HG02970 (cell line): ENCODE results near the gene C2orf66.

Source experiments
- ATAC-seq: cut with Tn5 transposase; IDR thresholded peaks from one replicate; pipeline ENCODE4 v1.9.1; 2021; ENCODE audit warnings: mild to moderate bottlenecking, moderate library complexity, moderate number of reproducible peaks; ENCODE audit not compliant: unreplicated experiment, low FRiP score

C2orf66 gene

DNA sequence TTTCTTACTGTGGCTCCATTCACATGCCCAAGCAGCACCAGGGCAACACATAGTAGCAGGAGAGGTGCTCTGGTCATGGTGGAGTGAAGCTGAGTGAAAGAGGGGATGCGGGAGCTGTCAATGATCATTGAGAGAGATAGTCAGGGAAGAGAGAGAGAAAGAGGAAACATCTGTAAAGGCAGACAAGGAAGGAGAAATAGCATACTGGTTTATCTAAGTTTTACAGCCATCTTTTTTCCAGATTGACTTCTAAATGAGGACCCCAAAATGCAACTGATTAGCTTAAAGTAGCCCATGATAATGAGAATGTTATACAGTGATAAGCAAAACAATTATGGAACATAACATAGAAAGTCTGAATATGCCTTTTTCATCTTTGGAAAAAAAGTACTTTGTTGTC lies at the start of gene C2orf66:
C2orf66 (minus strand) TSS at position 96 of the 400 bp plus-strand sequence; CDS start at position 77, 19 bp downstream.
- no peak for ATAC-seq

DNA sequence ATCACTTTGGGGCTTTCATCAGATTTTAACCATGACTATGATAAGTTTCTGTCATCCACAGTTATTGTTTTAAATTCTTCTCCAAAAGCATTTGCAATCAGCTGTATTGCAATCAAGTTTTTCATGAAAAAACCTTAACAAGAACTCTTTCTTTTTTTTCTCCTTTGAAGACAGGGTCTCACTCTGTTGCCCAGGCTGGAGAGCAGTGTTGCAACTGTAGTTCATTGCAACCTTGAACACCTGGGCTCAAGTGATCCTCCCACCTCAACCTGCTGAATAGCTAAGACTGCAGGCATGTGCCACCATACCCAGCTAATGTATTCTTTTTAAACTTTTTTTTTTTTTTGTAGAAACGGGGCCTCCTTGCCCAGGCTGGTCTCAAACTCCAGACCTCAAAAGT lies 45.5 kb upstream of the C2orf66 start:
- ATAC-seq = no peak

DNA sequence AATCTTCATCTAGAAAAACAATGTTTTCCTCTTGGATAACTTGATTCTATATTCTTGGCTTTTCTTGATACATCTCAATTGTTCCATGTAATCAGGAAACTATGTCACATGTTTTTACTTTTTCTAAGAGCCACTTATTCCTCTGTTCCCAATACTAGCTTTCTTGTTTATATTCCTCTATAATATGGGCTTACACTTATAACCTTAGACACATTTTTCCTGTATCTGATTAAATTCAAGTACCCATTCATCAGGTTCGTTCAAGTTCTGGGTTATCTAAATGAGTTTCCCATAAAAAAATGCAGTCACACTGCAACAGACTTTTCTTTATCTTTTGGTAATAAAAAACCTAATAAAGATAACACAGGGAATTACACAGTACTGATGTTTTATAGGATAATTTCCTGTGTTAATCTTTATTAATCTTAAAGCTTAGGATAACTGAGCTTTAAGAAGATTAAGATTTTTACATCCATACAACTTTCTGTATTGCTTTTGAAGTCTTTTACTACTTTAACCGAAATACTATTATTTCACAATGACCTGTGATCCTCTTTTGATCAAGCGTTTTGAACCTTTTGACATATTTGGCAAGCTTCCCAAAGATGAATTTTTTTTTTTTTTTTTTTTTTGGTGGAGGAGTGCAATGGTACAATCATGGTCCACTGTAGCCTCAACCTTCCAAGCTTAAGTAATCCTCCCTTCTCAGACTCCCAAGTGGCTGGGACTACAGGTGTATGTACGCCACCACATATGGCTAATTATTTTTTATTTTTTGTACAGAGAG lies 44.3 kb upstream of the C2orf66 start:
- ATAC-seq = no peak

DNA sequence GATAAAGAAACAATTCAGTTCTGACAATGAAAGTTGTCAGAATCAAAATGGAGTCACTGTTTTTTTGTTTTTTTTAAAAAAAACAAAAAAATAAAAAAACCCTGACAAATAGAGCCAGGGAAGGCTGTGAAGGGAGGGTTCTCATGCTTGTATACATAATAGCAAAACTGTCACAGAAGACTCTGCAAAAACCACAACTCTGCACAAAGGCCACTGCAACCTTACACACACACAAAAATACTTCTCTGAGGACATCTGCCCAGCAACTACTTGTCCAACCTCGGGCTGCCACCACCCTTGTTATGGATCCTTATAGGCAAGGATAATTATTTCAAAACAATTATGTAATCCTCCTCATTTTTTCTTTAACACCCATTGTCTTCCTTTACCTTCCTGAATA lies 41.9 kb upstream of the C2orf66 start:
- ATAC-seq = no peak

DNA sequence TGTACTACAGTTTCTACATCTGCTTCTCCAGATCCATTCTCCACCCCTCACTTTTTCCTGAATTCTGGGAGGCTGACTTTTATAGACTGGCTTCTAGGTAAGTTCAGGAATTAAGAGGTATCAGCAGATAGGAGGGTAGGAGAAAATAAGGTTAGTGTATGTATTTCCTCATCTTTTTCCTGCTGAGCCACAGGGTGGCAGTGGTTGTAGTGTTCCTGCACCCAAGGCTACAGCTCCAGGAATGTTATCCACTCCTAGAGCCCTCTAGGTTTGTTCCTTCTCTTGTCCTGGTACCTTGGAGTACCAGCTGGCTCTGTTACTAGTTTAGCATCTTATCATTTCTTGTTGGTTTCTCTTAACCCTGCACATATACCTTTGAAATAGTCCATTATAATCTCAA lies 40.7 kb upstream of the C2orf66 start:
- no peak for ATAC-seq

DNA sequence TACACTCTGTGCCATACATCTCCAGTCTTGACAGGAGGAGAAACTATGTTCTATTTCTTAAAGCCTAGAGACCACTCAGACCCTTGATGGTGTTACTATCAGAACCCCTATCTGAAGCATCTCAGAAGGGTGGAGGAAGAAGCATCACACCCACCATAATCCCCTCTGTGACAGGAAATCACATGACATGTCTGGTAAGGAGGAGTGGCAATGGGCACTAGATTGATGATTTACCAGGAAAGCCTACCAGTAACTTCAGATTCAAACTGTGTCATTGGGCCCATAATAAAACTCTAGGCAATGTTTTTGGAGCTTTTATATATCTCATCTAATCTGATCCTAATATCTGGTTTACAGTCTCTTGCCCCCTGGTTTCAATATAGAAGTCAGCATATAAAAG lies 37.1 kb upstream of the C2orf66 start:
- ATAC-seq = no peak

DNA sequence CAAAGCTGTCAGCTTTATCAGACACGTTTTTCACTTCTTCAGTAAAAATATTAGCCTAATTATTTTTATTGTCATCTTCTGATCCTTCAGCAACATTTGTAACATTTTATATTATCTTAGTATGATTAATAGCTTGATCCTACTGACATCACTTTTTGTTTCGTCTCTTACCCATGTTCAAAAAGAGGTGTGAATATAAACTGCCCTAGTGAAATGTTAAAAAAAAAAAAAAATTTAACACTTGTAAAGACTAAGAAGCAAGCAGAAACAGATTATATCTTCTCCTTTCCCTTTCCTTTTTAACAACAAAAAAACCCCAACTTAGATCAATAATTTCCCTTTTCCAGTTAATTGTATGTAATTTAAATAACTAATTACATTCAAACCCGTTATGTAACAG lies 36.2 kb upstream of the C2orf66 start:
- no peak for ATAC-seq

DNA sequence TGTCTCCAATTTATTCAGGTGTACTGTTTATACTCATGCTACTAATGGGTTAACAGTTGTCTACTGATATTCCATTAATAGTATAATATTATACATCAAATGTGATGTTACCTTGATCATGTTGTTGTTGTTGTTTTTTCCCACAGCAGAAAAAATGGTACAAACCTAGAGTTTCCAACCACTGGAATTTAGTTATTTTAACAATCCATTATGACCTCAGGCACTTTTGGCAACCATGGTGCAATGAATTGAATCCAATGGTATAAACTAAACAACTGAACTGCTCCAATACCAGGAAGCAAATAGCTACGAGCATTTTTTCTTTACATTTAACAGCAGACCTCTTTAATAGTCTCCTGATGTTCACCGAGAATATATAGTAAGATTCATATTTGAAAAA lies 31.0 kb upstream of the C2orf66 start:
- ATAC-seq = no peak

DNA sequence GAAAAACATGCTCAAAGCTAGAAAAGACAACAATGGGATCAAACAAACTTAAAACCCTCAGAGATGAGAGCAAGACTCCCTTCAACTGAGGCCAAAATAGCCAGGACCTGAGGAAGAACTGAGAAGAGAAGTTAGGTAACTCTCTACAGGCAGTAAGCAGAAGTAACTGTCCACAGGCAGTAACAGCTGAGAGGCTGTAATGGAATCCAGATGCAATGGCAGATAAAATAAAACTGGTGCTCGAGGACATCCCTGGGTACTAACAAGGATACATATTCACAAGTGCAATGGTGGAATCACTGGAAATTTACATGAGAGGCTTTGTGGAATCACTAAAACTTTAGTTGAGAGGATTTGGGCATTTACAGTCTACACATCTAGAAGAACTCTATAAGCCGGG lies 30.4 kb upstream of the C2orf66 start:
- no peak for ATAC-seq

DNA sequence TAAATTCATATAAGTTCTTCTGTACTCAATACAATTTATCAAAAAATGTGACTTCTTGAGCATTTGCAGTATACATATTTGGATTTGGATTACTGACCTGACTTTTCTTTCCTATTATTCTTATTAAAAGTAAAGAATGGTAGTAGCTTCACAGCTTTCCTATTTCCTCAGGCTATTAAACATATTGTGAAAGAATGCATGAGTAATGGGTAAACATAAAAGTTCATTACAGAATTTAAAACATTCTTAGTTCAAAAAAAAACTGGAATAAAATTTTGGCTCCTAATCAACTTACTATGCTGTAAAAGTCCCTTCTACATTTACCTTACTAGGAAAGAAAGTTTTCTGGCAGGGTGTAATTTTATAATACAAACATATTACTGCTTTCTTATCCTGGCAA lies 27.3 kb upstream of the C2orf66 start:
- ATAC-seq = no peak

DNA sequence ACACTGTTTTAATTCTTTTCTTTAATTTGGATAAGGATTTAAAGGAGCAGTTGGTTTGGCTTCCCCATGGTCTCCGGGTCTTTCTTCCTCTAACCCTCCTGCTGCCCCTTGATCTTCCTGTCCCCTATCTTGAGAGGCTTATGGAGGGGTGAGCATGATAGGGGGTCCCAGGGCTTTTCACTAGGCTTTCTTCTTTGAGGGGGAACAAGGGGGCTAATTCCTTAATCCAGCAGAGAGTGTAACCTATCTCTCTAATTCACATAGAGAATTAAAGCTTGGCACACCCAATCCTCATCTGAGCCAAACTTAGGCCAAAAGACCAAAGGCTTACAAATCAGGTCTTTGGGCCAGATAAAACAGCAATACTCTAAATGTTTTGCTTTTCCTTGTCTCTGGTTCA lies 21.5 kb upstream of the C2orf66 start:
- ATAC-seq = no peak

DNA sequence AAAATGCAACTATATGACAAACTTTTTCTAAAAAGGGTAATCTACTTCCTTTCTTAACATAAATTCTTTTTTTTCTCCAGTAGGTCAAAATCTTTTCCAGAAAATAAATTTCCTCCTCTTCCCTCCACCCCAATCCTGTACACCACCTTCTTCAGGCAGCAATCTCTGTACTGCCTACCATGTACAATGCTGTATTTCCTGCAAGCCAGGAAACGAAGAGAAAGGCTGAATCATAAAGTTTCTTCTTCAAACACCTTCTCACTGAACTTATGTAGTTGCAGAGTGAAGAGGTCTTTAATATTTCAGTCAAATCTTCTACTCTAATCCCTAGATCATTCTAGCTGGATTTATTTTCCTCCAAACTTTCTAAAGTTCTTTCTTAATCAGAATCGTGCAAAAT lies 18.2 kb upstream of the C2orf66 start:
- ATAC-seq = no peak

DNA sequence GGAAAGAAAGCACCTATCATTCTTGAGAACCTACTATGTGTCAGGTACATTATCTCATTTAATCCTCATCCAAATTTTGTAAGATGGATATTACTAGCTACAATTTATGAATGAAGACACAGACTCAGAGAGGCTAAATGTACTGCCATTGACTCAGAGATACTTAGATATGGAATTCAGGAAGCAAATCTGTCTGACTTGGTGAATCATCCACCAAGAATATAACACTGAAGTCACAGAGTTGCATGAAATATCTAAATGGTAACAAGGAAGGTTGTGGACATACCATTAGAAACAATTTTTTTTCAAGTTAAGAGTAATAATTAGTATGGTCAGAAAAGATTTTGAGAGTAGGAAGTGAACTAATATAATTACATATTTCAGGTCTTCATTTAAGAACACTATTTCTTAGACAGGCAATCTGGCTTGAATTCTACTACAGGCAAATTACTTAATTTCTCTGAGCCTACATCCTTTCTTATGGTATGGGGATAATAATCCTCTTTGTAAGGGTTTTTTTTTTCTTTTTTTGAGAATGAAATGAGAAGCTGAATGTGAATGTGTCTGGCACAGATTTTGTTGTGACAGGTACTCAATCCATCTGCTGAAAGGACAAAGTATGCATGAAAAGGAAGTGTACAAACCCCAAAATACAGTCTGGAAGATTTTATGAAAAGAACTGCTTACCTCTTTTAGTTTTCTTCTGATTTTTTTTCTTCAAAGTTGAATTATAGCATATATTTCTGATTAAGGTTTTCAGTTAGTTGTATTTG lies 14.8 kb upstream of the C2orf66 start:
- ATAC-seq = no peak

DNA sequence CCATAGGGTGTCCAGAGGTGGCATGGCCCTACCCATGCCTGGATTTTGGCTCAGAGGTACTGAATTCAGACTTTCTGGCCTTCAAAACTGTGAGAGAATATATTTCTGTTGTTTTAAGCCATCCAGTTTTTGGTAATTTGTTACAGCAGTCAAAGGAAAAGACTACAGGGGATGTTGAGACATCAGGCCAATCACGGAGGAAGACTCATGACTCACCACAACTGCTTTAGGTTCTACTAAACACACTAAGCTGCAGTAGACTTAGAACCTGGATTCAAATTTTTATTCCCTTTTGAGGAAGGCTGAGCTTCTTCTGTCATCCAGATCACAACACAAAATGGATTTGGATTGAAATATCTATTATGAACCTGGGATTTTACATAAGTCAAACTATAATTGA lies 12.0 kb upstream of the C2orf66 start:
- no peak for ATAC-seq

DNA sequence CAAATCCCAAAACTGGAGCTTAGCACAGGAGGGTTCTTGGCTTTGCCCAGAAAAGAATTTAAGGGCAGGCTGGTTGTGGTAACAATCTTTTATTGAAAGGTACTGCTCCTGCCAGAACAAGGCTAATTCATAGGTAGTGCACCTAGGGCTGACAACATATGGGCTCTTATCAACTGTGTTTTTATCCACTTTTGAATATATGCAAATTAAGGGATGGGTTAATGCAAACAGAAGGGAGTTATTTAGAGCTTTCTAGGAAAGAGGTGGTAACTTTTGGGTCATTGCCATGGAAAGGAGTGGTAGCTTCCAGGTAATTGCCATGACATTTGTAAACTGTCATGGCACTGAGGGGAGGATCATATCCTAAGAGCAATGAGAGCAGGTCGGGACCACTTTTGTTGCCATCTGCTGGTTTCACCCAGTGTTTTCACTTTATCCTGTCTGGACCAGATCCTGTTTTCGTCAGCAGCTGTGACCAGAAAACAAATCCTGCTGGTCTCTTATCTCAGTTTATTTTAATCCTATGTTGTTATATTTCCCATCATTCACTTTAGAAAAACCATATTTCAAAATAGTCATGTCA lies 981 bp downstream of the C2orf66 start:
- no peak for ATAC-seq

DNA sequence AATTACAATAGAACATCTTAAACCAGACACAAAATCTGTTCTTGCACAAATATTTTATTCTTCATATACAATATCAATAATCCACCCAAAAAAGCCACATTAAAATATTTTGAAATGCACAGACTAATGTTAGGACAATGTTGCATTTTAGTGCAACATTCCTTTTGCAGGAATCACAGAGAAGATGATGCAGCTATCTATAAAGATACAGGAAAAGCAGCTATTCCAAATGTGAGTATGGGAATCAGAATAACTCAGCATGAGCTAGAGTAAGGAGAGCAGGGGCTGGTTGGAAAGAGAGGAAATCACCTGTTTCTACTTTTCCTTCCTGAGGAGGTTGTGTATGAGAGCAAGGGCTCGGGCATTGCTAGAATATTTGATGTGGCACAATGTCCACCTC lies 4.8 kb downstream of the C2orf66 start:
- ATAC-seq = no peak

DNA sequence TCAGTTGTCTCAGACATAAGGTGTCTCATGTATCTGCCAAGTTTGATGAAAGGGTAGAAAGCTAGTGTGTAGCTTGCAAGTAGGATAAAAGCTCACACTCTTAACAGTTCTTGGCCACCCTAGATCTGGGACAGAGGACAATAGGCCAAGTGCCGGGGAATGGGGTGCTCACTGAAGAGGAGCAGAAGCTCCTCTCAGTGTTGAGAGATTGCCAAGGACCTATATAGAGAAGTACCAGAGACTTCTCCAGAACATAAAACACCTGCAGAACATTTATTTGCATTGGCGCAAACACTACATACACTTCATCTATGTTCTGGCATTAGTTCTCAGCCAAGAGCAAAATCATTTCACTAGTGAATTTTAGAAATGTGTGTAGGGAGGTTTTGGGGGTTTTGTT lies 6.8 kb downstream of the C2orf66 start:
- ATAC-seq = no peak

DNA sequence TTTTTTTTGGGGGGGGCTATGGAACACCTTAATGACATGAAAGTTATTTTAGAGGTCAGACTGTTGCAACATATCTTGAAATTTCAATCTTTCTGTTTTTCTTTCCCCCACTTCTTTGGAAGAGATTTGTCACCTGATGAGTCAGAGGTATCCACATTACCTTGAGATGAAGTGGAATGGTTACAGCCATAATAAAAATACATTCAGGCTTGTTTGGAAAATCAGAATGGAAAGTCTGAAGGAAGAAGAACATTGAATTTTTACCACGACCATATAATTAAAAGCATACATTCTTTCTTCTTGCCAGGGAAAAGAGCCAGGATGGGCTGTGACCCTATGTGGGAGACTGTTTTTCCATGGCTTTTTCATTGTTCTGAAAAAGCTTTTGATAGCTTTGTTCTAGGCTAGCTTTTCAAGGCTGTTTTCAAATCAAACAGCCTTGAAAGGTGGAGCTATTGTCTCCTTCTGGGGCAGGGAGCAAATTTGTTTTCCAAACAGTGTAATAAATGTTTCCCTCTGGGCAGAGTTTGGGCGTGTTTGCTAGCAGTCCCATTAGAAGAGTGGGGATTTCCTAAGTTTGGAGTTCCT lies 7.4 kb downstream of the C2orf66 start:
- no peak for ATAC-seq

DNA sequence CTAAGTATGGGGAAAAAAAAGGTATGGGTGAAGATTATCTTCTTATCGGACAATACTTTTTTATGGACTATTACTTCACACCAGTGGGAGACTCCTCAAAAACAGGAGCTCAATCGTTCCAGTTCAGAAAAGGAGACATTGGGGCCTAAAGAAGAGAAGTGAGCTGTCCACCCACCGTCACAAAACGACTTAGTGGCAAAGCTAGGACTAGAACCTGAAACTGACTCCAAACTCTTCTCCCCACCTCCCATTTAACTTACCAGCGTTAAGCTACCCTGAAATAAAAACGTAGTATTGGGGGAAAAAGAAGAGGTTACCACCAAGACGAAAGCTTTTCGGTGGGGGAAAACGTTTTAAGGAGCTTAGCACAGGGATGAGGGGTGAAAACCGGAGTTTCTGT lies 10.2 kb downstream of the C2orf66 start:
- no peak for ATAC-seq

DNA sequence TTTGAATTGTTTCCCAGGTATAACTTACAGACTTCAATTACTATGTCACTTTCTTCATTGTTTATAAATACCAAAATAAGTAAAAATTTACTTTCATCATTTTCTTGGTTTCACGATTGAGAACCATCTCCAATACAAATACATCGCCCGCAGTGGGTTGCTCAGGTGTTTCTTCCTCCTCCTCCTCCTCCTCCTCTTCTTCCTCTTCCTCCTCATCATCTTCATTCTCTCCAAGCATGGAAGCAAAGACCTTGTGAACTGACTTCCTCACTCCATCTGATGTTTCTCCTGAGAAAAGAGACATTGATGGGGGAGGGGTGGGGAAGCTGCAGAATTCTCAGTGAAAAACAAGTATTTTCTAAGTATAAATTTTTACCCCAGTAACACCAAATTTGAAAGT lies 16.3 kb downstream of the C2orf66 start:
- ATAC-seq = no peak

DNA sequence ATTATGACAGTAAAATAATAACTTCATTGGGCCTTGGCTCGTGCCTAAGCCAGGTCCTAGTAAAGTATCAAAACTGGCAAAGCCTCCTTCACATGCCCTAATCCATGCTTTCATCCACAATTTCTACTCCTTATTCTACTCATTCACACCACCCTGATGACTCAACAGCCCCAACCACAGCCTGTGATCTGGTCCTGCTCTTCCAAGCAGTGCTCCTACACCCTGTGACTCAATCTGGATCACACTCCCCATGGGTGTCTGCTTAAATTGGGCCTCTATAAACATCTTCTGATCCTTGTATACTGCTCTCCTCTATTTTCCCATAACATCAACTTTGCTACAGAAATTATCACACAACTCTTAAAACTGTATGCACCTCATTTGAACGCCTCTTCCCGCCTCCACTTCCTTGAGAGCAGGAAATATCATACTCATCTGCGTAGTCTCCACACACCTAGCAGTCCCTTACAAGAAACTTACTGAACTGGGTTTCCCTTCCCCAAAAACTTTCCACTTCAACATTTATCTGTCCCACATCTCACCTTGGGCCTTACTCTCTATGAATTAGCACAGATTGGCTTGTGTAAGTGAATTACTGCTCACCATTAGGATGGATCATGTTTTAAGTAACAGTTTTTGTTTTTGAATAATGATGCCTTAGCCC lies 25.6 kb downstream of the C2orf66 start:
- no peak for ATAC-seq
